HG03565 (cell line): ENCODE results near the gene TMEM42.
"Not testable (repeated sequence)": the region's sequence is repeated elsewhere in the genome, so short reads cannot be mapped to it uniquely, and the experiment has no call there.

Experiments used
- ATAC-seq: cut with Tn5 transposase; IDR thresholded peaks from one replicate; pipeline ENCODE4 v1.9.1; 2021; ENCODE audit warnings: mild to moderate bottlenecking, moderate library complexity; ENCODE audit not compliant: unreplicated experiment

Gene TMEM42

GRCh38 chr3:44861412-44862225 lies at the start of gene TMEM42:
Gene TMEM42, plus strand, starts transcription at chr3:44861912. Its CDS starts 13 bp downstream, at chr3:44861925.
- peak; percentile 89 for ATAC-seq

GRCh38 chr3:44814751-44815150 lies 47.0 kb upstream of the TMEM42 start:
- ATAC-seq = no peak

- not testable (repeated sequence) for ATAC-seq
Measured at GRCh38 chr3:44816334-44816733, 45.4 kb upstream of the TMEM42 start.

GRCh38 chr3:44821206-44821605 lies 40.5 kb upstream of the TMEM42 start:
- ATAC-seq = not testable (repeated sequence)

GRCh38 chr3:44825264-44825925 lies 36.3 kb upstream of the TMEM42 start:
- ATAC-seq = no peak

GRCh38 chr3:44827196-44827595 lies 34.5 kb upstream of the TMEM42 start:
- ATAC-seq = no peak

- ATAC-seq = no peak
Measured at GRCh38 chr3:44831232-44831631, 30.5 kb upstream of the TMEM42 start.

GRCh38 chr3:44832032-44832431 lies 29.7 kb upstream of the TMEM42 start:
- no peak for ATAC-seq

GRCh38 chr3:44832965-44833364 lies 28.7 kb upstream of the TMEM42 start:
- no peak for ATAC-seq

GRCh38 chr3:44833394-44833793 lies 28.3 kb upstream of the TMEM42 start:
- no peak for ATAC-seq

- no peak for ATAC-seq
Measured at GRCh38 chr3:44835684-44836083, 26.0 kb upstream of the TMEM42 start.

GRCh38 chr3:44842376-44842775 lies 19.3 kb upstream of the TMEM42 start:
- ATAC-seq = no peak

- ATAC-seq = no peak
Measured at GRCh38 chr3:44845528-44846520, 15.9 kb upstream of the TMEM42 start.

GRCh38 chr3:44848634-44849033 lies 13.1 kb upstream of the TMEM42 start:
- ATAC-seq = no peak

GRCh38 chr3:44856663-44857062 lies 5.0 kb upstream of the TMEM42 start:
- not testable (repeated sequence) for ATAC-seq

GRCh38 chr3:44860117-44860516 lies 1.6 kb upstream of the TMEM42 start:
- no peak for ATAC-seq

GRCh38 chr3:44862226-44862637 lies 520 bp downstream of the TMEM42 start:
- peak; percentile 2 for ATAC-seq

GRCh38 chr3:44865272-44866035 lies 3.7 kb downstream of the TMEM42 start:
- no peak for ATAC-seq

- no peak for ATAC-seq
Measured at GRCh38 chr3:44867421-44868111, 5.9 kb downstream of the TMEM42 start.
